Activated CD4-positive, alpha-beta T cell treated with anti-CD3 and anti-CD28 coated beads, Interleukin-2, amount 10 ng/mL, durations not matched to agents 24 days and 14 days (primary cell): Measurements from ENCODE around the gene PNPT1. TPM values are rescaled to one million over a fixed set of nuclear protein-coding genes. Genes with fewer than 3 reads are reported as not detected.

ENCODE experiments used
- DNase-seq: peaks from one replicate; pipeline ENCODE4 v3.0.0; 2022
- H3K27ac Mint-ChIP-seq: one replicate; pipeline ENCODE4 v1.8.0; 2022; ENCODE audit warnings: mild to moderate bottlenecking, mixed read lengths
- H3K27me3 Mint-ChIP-seq: one replicate; pipeline ENCODE4 v1.8.0; 2022; ENCODE audit warnings: mixed read lengths
- H3K36me3 Mint-ChIP-seq: one replicate; pipeline ENCODE4 v1.8.0; 2022; ENCODE audit warnings: low read depth, mild to moderate bottlenecking, mixed read lengths
- H3K4me1 Mint-ChIP-seq: one replicate; pipeline ENCODE4 v1.8.0; 2021; ENCODE audit warnings: mixed read lengths
- H3K4me3 Mint-ChIP-seq: one replicate; pipeline ENCODE4 v1.8.0; 2022; ENCODE audit warnings: mild to moderate bottlenecking, moderate library complexity, mixed read lengths
- H3K9me3 Mint-ChIP-seq: one replicate; pipeline ENCODE4 v1.8.0; 2021; ENCODE audit warnings: mixed read lengths
- intact Hi-C: fragments of 100-400 bp; cut with micrococcal nuclease; formaldehyde crosslinking; loops from one replicate; pipeline ENCODE4 v1.15.1; 2023
- total RNA-seq: library from RNA; stranded (reverse); gene quantifications from 2 replicates; pipeline ENCODE4 v1.2.3, GENCODE V29; 2022

PNPT1 gene
- total RNA-seq, 1 donor from 2014 or later, result 68.1 TPM

GRCh38 chr2:55620123-55620779, 73.4 kb downstream of the PNPT1 start:
- Mint-ChIP-seq H3K4me1 (peaks cover 35% of the 10 kb centered on the region), H3K36me3 (peaks cover 18% of the 10 kb centered on the region), H3K9me3 (no peaks in the 10 kb centered on the region), H3K27me3 (no peaks in the 10 kb centered on the region), H3K4me3 (no peak overlapping the region), H3K27ac (peak overlapping the region; percentile 12)
- DNase-seq, result peak; percentile 71
- intact Hi-C loops, result no loop called here

DNA sequence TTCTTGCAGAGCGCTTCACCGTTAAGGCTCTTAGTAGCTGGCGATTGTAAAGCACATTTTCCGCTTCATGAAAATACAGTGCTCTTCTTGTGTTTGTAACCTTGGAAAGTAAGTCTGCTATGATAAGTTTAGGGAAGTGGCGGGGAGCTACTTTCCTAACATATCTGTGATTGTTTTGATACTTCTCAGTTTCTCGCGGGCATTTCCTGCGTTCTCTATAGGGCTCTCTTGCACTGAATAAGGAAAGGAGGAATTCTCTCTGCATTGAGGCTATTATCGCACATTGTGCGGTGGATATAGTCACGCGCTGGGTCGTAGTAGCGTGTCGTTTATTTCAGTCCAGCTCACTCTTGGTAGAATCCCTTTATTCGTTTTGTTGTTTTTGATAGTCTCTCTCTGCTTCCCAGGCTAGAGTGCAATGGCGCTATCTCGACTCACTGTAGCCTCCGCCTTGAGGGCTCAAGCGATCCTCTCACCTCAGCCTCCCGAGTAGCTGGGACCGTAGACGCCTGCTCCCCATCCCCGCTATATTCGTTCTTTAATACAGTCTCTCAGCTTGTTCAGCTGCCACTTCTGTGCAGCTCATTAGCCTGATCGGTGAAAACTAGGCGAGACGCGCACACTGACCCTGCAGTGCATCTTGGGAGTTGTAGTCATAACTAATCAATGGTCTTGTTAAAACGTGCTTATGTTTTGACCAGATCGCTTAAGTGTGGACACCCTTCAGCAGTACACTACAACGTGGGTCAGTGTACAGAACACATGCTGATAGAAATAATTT, 75.2 kb downstream of the PNPT1 start:
- Mint-ChIP-seq H3K9me3 (no peaks in the 10 kb centered on the region), H3K36me3 (peaks cover 26% of the 10 kb centered on the region), H3K4me1 (peaks cover 38% of the 10 kb centered on the region), H3K27me3 (no peaks in the 10 kb centered on the region), H3K27ac (no peak overlapping the region), H3K4me3 (no peak overlapping the region)
- intact Hi-C loops, result loop anchor here (1.0 to 10.0 kb wide), 4 partner anchors 54 to 1046 kb away; partner anchors contain the start of genes CCDC88A and MTIF2
- DNase-seq, result peak; percentile 88

DNA sequence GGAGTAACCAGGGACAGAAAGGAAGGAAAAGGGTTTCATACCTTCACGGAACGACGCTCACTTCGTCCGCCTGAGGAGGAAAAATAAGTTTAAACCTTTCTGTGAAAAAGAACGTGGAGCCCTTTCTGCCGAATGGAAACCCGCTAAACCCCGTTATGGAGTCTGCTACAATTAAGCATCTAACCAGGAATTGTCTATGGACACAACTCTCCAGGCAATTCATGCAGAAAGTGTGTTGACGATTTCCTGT, 75.7 kb downstream of the PNPT1 start:
- peaks cover 36% of the 10 kb centered on the region for H3K4me1 Mint-ChIP-seq
- peaks cover 29% of the 10 kb centered on the region for H3K36me3 Mint-ChIP-seq
- H3K9me3 Mint-ChIP-seq, result no peaks in the 10 kb centered on the region
- no peak overlapping the region for H3K27ac Mint-ChIP-seq
- DNase-seq, result no peak
- no peak overlapping the region for H3K4me3 Mint-ChIP-seq
- intact Hi-C loops, result loop anchor here (1.0 to 10.0 kb wide), 4 partner anchors 53 to 1046 kb away; partner anchors contain the start of genes CCDC88A and MTIF2
- H3K27me3 Mint-ChIP-seq, result no peaks in the 10 kb centered on the region

DNA sequence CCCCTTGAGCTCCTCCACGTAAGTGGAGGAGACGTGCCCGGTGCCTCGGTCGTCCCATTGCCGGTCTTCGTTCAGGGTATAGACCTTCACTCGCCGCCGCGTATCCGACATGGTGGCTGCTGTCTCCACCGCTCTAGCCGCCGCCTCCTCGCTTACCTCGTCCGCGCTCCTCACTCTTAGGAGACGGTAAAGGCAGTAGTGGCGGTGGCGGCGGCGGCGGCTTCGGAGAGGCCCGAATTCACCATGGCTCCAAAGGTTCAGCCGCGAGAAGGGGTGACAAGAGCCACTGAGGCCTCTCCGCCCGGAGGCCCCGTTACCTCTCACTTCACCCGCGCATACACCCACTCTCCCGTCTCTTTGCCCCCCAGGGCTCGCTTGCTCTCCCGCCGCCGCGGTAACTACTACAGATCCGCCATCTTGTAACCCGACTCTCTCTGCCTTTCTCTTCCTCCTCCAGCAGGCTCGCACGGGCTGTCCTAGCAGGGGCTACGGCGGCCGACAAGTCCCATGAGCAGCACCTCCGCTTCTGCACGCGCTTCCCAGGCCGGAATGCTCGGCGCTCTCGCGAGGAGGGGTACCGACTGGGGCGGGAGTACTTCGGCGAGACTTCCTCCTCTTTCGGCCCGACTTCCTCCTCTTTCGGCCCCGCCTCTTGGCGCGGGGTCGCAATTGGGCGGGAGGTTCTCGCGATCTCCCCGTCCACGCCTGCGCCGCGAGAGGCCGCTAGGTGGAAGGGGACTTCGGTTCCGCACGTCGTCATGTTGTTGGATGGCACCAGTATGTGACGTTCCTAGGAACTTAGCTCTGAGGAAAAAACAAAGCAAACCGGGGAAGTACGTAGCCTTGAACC, 76.2 kb downstream of the PNPT1 start, which contains the start of gene PPP4R3B:
TSS of gene PPP4R3B (minus strand) at position 448 of the 850 bp plus-strand sequence. CDS start at position 111, 337 bp downstream.
- Mint-ChIP-seq H3K9me3 (no peaks in the 10 kb centered on the region), H3K36me3 (peaks cover 30% of the 10 kb centered on the region), H3K27ac (no peak within 1 kb of the TSS), H3K27me3 (no peaks in the 10 kb centered on the region), H3K4me1 (peaks cover 35% of the 10 kb centered on the region), H3K4me3 (no peak within 1 kb of the TSS)
- intact Hi-C loops, result loop anchor here (1.0 to 10.0 kb wide), 13 partner anchors 26 to 1831 kb away; partner anchors contain the start of genes ASB3, CCDC88A, CFAP36 and CLHC1
- peak; percentile 100 for DNase-seq

GRCh38 chr2:55616551-55617174, 77.0 kb downstream of the PNPT1 start:
- Mint-ChIP-seq H3K9me3 (no peaks in the 10 kb centered on the region), H3K4me3 (no peak overlapping the region), H3K27ac (no peak overlapping the region), H3K4me1 (peaks cover 34% of the 10 kb centered on the region), H3K36me3 (peaks cover 36% of the 10 kb centered on the region), H3K27me3 (no peaks in the 10 kb centered on the region)
- peak; percentile 86 for DNase-seq
- intact Hi-C loops, result loop anchor here (1.0 to 10.0 kb wide), 12 partner anchors 25 to 1830 kb away; partner anchors contain the start of genes ASB3, CFAP36, CLHC1 and EML6

DNA sequence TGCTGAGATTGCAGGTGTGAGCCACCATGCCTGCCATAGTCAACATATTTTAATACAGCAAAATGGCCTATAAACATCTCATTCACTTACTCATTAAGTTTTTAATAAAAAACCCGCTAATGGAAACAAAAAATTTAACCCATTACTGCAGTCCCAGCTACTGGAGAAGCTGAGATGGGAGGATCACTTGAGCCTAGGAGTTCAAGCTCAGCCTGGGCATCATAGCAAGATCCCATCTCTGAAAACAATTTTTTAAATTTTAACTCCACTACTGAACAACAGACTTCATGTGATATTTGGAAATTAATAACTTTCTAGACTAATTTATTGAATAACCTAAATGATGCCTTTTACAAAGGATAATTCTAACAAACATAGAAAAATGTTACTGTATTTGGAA, 81.6 kb downstream of the PNPT1 start:
- Mint-ChIP-seq H3K27me3 (no peaks in the 10 kb centered on the region), H3K9me3 (no peaks in the 10 kb centered on the region), H3K36me3 (peaks cover 43% of the 10 kb centered on the region), H3K4me1 (peaks cover 32% of the 10 kb centered on the region), H3K4me3 (no peak overlapping the region), H3K27ac (no peak overlapping the region)
- DNase-seq, result peak; percentile 40
- intact Hi-C loops, result loop anchor here (10.0 kb wide), 1 partner anchor 47 kb away; no protein-coding TSS in a partner anchor

DNA sequence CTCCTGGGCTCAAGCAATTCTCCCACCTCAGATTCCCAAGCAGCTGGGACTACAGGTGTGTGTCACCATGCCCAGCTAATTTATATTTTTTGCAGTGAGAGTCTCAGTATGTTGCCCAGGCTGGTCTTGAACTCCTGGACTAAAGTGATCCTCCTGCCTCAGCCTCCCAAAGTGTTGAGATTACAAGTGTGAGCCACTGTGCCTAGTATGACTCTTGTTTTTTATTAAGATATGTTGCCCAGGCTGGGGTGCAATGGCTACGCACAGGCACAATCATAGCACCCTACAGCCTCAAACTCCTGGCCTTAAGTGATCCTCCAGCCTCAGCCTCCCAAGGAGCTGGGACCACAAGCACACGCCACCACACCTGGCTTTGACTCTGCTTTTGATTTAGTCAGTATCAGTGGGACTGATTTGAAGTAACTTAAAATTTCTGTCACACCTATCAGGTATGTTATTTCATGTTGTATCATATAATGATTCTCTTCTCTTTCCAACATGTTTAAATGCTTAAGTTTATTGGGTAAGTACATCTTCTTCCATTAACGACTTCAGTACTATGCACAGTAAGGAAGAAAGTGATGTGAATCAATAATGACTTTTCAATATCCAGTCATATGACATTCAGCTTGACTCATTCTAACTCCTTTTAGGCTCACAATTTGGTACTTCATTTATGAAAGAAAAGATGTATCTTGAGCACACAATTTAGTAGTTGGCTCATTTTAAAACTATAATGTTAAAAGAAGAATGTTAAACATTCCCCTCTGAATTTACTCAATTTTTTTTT, 82.5 kb downstream of the PNPT1 start:
- peak; percentile 37 for DNase-seq
- Mint-ChIP-seq H3K4me3 (no peak overlapping the region), H3K9me3 (no peaks in the 10 kb centered on the region), H3K36me3 (peaks cover 43% of the 10 kb centered on the region), H3K27me3 (no peaks in the 10 kb centered on the region), H3K27ac (no peak overlapping the region), H3K4me1 (peaks cover 34% of the 10 kb centered on the region)
- intact Hi-C loops, result loop anchor here (10.0 kb wide), 1 partner anchor 46 kb away; no protein-coding TSS in a partner anchor

DNA sequence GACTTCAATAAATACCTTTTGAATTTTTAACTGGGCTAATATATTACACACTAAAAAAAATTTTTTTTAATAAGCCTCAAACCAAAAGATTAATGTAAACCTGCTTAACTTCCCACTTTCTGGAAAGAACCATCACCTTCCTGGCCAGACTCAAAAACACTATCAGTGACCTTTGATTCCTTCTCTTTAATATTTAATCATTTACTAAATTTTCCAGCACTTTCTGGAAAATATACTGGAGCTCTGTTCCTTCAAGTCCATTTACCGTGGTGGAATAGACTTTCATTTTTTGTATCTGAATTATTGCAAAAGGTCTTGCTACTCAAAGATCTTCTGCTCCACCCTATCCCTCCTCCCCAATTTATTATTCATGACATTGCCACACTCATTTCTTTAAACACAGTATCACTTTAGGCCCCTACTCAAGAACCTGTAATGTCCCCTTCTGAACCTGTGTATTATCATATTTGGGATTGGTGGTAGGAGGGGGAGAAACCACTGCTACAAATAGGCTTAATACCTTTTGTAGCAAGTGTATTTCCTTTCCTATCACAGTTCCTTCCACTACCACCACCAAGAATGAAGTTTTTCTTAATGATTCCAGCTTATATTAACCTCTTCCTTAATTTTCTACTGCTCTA, 83.6 kb downstream of the PNPT1 start:
- no peak overlapping the region for H3K27ac Mint-ChIP-seq
- no peaks in the 10 kb centered on the region for H3K27me3 Mint-ChIP-seq
- intact Hi-C loops, result loop anchor here (10.0 kb wide), 1 partner anchor 45 kb away; no protein-coding TSS in a partner anchor
- H3K9me3 Mint-ChIP-seq, result no peaks in the 10 kb centered on the region
- peaks cover 30% of the 10 kb centered on the region for H3K4me1 Mint-ChIP-seq
- peaks cover 38% of the 10 kb centered on the region for H3K36me3 Mint-ChIP-seq
- DNase-seq, result no peak
- H3K4me3 Mint-ChIP-seq, result no peak overlapping the region

DNA sequence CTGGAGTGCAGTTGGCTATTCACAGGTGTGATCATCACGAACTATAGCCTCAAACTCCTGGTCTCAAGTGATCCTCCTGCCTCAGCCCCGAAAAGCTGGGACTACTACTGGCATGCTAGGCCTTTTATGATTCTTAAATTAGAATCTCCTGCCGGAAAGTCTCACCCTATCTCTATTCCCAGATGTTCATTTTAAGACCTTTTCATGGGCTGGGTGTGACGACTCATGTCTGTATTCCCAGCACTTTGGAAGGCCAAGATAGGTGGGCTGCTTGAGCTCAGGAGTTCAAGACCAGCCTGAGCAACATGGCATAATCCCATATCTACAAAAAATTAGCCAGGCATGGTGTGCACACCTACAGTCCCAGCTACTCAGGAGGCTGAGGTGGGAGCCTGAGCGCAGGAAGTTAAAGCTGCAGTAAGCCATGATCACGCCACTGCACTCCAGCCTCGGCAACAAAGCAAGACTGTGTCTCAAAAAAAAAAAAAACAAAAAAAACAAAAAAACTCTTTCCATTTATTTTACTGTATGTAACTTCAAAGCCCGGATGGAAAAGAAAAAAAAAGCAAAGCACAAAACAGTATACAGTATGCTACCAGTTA, 84.3 kb downstream of the PNPT1 start:
- DNase-seq, result peak; percentile 37
- H3K9me3 Mint-ChIP-seq, result no peaks in the 10 kb centered on the region
- intact Hi-C loops, result no loop called here

GRCh38 chr2:55607717-55608116, 85.9 kb downstream of the PNPT1 start:
- no peak overlapping the region for H3K4me3 Mint-ChIP-seq
- no peaks in the 10 kb centered on the region for H3K27me3 Mint-ChIP-seq
- DNase-seq, result no peak
- intact Hi-C loops, result no loop called here
- peaks cover 25% of the 10 kb centered on the region for H3K4me1 Mint-ChIP-seq
- H3K36me3 Mint-ChIP-seq, result peaks cover 29% of the 10 kb centered on the region
- H3K27ac Mint-ChIP-seq, result no peak overlapping the region
- H3K9me3 Mint-ChIP-seq, result no peaks in the 10 kb centered on the region

More for the DNA sequence above, 84.3 kb downstream of the PNPT1 start:
- Mint-ChIP-seq H3K4me1 (peaks cover 29% of the 10 kb centered on the region), H3K27ac (no peak overlapping the region), H3K36me3 (peaks cover 36% of the 10 kb centered on the region), H3K4me3 (no peak overlapping the region), H3K27me3 (no peaks in the 10 kb centered on the region)

DNA sequence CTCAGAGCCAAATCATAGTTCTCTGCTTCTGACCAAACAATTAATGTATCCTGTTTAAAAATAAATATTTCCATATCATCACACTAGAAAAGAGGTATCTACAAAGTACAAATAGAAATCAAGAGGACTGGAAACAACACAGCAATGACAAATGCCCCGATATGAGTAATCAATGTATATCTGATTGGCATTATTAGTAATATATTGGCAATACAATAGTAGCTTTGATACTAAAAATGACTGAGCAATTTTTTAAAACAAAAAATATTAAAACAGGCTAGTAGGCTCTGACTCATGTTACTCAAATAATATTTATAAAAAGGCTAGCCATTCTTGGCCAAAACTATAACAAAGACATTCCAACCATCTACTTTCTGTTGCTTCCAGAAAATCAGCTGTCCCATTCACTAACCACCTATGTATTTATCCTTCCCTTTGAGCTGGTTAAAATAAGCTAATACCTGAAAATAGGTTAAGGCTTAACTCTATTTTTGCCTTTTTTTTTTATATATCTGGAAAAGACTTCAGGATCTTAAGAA, 89.5 kb downstream of the PNPT1 start:
- DNase-seq, result no peak
- intact Hi-C loops, result no loop called here
- H3K9me3 Mint-ChIP-seq, result no peaks in the 10 kb centered on the region
- peaks cover 31% of the 10 kb centered on the region for H3K36me3 Mint-ChIP-seq
- H3K27me3 Mint-ChIP-seq, result no peaks in the 10 kb centered on the region
- H3K4me1 Mint-ChIP-seq, result peaks cover 19% of the 10 kb centered on the region
- H3K27ac Mint-ChIP-seq, result no peak overlapping the region
- H3K4me3 Mint-ChIP-seq, result no peak overlapping the region

DNA sequence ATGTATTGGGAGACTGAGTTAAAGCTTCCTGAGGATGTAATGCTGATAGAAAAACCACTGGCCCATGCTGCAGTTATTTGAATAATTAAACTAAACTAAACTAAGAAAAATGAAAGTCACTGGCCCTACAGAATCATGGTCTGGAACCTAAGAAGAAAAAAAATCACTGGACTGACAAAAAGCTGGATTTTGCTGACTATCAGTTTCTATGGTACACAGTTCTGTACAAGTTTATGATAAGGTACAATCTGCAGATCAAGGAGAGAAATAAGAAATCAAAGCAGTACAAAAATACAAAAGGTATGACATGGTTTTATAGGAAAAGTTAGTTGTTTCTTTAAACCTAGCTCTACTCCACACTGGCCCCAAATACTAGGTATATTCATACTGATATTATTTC, 91.8 kb downstream of the PNPT1 start:
- intact Hi-C loops, result no loop called here
- Mint-ChIP-seq H3K4me3 (no peak overlapping the region), H3K36me3 (peaks cover 39% of the 10 kb centered on the region), H3K4me1 (peaks cover 13% of the 10 kb centered on the region), H3K9me3 (no peaks in the 10 kb centered on the region), H3K27me3 (no peaks in the 10 kb centered on the region), H3K27ac (peak overlapping the region; percentile 11)
- DNase-seq, result no peak
